Ovary (tissue), 9 donors: Measurements from ENCODE around the gene NUDCD3. TPM values are rescaled to one million over a fixed set of nuclear protein-coding genes. Genes with fewer than 3 reads are reported as not detected.

Experiments
- DNase-seq, 5 donors: peaks; one replicate each; pipeline ENCODE4 v3.0.0-alpha.2; 2019 to 2020
- H3K27ac ChIP-seq, 2 donors: fragments of 200-600 bp; one replicate each; pipeline versions ENCODE4 v1.5.1 to v1.8.0; 2019 to 2022
- H3K27me3 ChIP-seq: fragments of 200-600 bp; one replicate; pipeline ENCODE4 v1.8.0; 2022
- H3K36me3 ChIP-seq: fragments of 200-600 bp; sonication (generic); one replicate; pipeline ENCODE4 v1.5.1; 2019
- H3K4me1 ChIP-seq: one replicate; pipeline ENCODE4 v1.8.1; 2013; ENCODE audit warnings: mild to moderate bottlenecking, moderate library complexity; ENCODE audit not compliant: insufficient read depth
- H3K4me3 ChIP-seq: fragments of 200-600 bp; sonication (generic); one replicate; pipeline ENCODE4 v1.5.1; 2017
- H3K9me3 ChIP-seq, 2 donors: fragments of 200-600 bp in 1 of 2; sonication (generic) in 1 of 2; one replicate each; pipeline versions ENCODE4 v1.5.1 to v1.8.1; 2013 to 2019; ENCODE audit warnings: mild to moderate bottlenecking in 1 of 2, moderate library complexity in 1 of 2
- CTCF ChIP-seq, 3 donors: fragments of 450-650 bp in 2 of 3; fragments of 200-600 bp in 1 of 3; IDR thresholded peaks; one replicate each; pipeline versions ENCODE4 v1.5.1 to v1.8.0; 2016 to 2022; ENCODE audit warnings: antibody characterized with exemption in 3 of 3, mild to moderate bottlenecking in 1 of 3
- EP300 ChIP-seq: sonication (generic); formaldehyde crosslinking; IDR thresholded peaks from one replicate; pipeline ENCODE4 v1.6.1; 2017; ENCODE audit warnings: antibody characterized with exemption
- POLR2A ChIP-seq: fragments of 450-650 bp; IDR thresholded peaks from one replicate; pipeline ENCODE4 v1.6.1; 2017; ENCODE audit warnings: antibody characterized with exemption, mild to moderate bottlenecking, moderate library complexity
- WGBS, 3 donors: extraction: QIAGEN DNeasy Blood & Tissue Kit in 1 of 3; methylation state at CpG; one replicate each; pipeline versions ENCODE4 v1.1.5 to v1.1.7; 2013 to 2017; 5-methylcytosine and 5-hydroxymethylcytosine counted together
- intact Hi-C, 4 donors: fragments of 100-400 bp; cut with DNase I; formaldehyde crosslinking; loops; one replicate each; pipeline versions ENCODE4 v1.11.0 to v1.15.1; 2022 to 2023
- polyA plus RNA-seq, 2 donors: library from polyadenylated mRNA; stranded (reverse); fragments of 200-250 nt in 1 of 2; fragments of 350-450 nt in 1 of 2; fragmentation: Illumina TruSeq in 1 of 2; extraction: RNeasy Lipid Tissue Mini Kit (QIAGEN cat#74804) in 1 of 2; gene quantifications; one replicate each; pipeline ENCODE4 v1.2.3, GENCODE V29; 2013 to 2014
- total RNA-seq, 7 donors: library from RNA; depleted of rRNA in 2 of 7; stranded (reverse); fragments of >200 nt in 2 of 7; fragmentation: NEBNext Ultra II Directional in 3 of 7; extraction: Animal tissue kit (Norgen Biotek cat#: 25700) in 3 of 7; gene quantifications; one replicate each; pipeline versions ENCODE4 v1.1.0 to v1.2.4, GENCODE V29; 2016 to 2023
- donor health status: DM: no; HTN: no; CAD: no; lungs with moderate emphysema.
- donor health status: DM: no; HTN: no; CAD: no.
- donor health status: Bipolar disorder and iron deficiency.
- donor health status: DM: yes; HTN: yes; CAD: no.
- donor health status: DM: no; HTN: no; CAD: no.
- donor health status: DM: yes; HTN: yes; CAD: no.

The NUDCD3 gene
- total and polyA plus RNA-seq, 9 donors = 32.1 to 117 (median 102) TPM

- intact Hi-C loops = no loop called here
- peak in 1 of 5 donors; percentile 3 for DNase-seq
- Histone ChIP-seq H3K4me3 (no peak overlapping the region), H3K27ac (no peak overlapping the region), H3K4me1 (no peaks in the 10 kb centered on the region), H3K9me3 (no peaks in the 10 kb centered on the region), H3K27me3 (no peaks in the 10 kb centered on the region), H3K36me3 (no peaks in the 10 kb centered on the region)
- whole genome bisulfite sequencing, 3 donors = 91 to 93% (median 92%) methylated on average over 14 of the region's 14 CpGs
- TF ChIP-seq CTCF (IDR thresholded peaks at IDR 0.05) = no peak
- TF ChIP-seq POLR2A = no peak
- TF ChIP-seq EP300 = no peak
These were observed 102.1 kb downstream of the NUDCD3 start for GRCh38 chr7:44388089-44388970.

- intact Hi-C loops = no loop called here
- H3K27ac ChIP-seq = no peak overlapping the region
- 78 to 91% (median 87%) methylated on average over 2 of the region's 2 CpGs for WGBS, 3 donors
- no peak for TF ChIP-seq POLR2A
- no peak for TF ChIP-seq EP300
- TF ChIP-seq CTCF (IDR thresholded peaks at IDR 0.05) = no peak
- H3K27me3 ChIP-seq = no peaks in the 10 kb centered on the region
- no peak for DNase-seq
- no peaks in the 10 kb centered on the region for H3K4me1 ChIP-seq
- no peak overlapping the region for H3K4me3 ChIP-seq
- no peaks in the 10 kb centered on the region for H3K9me3 ChIP-seq
- H3K36me3 ChIP-seq = no peaks in the 10 kb centered on the region
These were observed 103.1 kb downstream of the NUDCD3 start for GRCh38 chr7:44387389-44387788.

- H3K27ac ChIP-seq = no peak overlapping the region
- WGBS, 3 donors = 76 to 80% (median 78%) methylated on average over 8 of the region's 8 CpGs
These were observed 104.1 kb downstream of the NUDCD3 start for GRCh38 chr7:44386139-44386913.

More at GRCh38 chr7:44386139-44386913, 104.1 kb downstream of the NUDCD3 start:
- Histone ChIP-seq H3K4me1 (no peaks in the 10 kb centered on the region), H3K4me3 (no peak overlapping the region), H3K9me3 (no peaks in the 10 kb centered on the region), H3K36me3 (no peaks in the 10 kb centered on the region), H3K27me3 (no peaks in the 10 kb centered on the region)
- no peak for DNase-seq
- TF ChIP-seq CTCF (IDR thresholded peaks at IDR 0.05) (no peak), POLR2A (no peak), EP300 (no peak)
- intact Hi-C loops = no loop called here
